Esophagus muscularis mucosa (tissue), 4 donors: ENCODE data around the gene DYDC2. TPM values are rescaled to one million over a fixed set of nuclear protein-coding genes. Genes with fewer than 3 reads are reported as not detected.

Source experiments
- DNase-seq: peaks from one replicate; pipeline ENCODE4 v3.0.0-alpha.2; 2017; ENCODE audit errors: extremely low spot score
- H3K27ac ChIP-seq, 4 donors: fragments of 200-600 bp; sonication (generic); replicated peaks in 1 of 4; 1 replicate in 3 of 4; 2 replicates in 1 of 4; pipeline ENCODE4 v1.5.1; 2016 to 2019; ENCODE audit warnings: mild to moderate bottlenecking in 1 of 4
- H3K27me3 ChIP-seq, 4 donors: fragments of 200-600 bp; sonication (generic); one replicate each; pipeline versions ENCODE4 v1.5.1 to v1.6.0; 2016 to 2019
- H3K36me3 ChIP-seq, 4 donors: fragments of 200-600 bp; sonication (generic); one replicate each; pipeline ENCODE4 v1.5.1; 2016 to 2019
- H3K4me1 ChIP-seq, 4 donors: fragments of 200-600 bp; sonication (generic); one replicate each; pipeline ENCODE4 v1.5.1; 2016 to 2019
- H3K4me3 ChIP-seq, 4 donors: fragments of 200-600 bp; sonication (generic); 1 replicate in 2 of 4; 2 replicates in 2 of 4; pipeline ENCODE4 v1.5.1; 2016 to 2019; ENCODE audit warnings: mild to moderate bottlenecking in 4 of 4, moderate library complexity in 1 of 4
- H3K9me3 ChIP-seq, 4 donors: fragments of 200-600 bp; sonication (generic); 1 replicate in 3 of 4; 2 replicates in 1 of 4; pipeline ENCODE4 v1.5.1; 2016 to 2019
- CTCF ChIP-seq, 3 experiments: fragments of 200-600 bp in 2 of 3; fragments of 450-650 bp in 1 of 3; sonication (generic) in 2 of 3; IDR thresholded peaks; one replicate each; pipeline ENCODE4 v1.5.1; 2017 to 2019; ENCODE audit warnings: antibody characterized with exemption in 3 of 3, mild to moderate bottlenecking in 2 of 3, moderate library complexity in 1 of 3
- EP300 ChIP-seq: sonication (generic); formaldehyde crosslinking; IDR thresholded peaks from one replicate; pipeline ENCODE4 v1.6.1; 2017; ENCODE audit warnings: antibody characterized with exemption
- POLR2A ChIP-seq: fragments of 450-650 bp; IDR thresholded peaks from one replicate; pipeline ENCODE4 v1.6.1; 2017; ENCODE audit warnings: antibody characterized with exemption, moderate library complexity, mild to moderate bottlenecking, low read depth
- POLR2AphosphoS5 ChIP-seq, 2 donors: sonication (generic); formaldehyde crosslinking; IDR thresholded peaks; one replicate each; pipeline ENCODE4 v1.6.1; 2017; ENCODE audit warnings: antibody characterized with exemption in 2 of 2
- WGBS: methylation state at CpG from one replicate; pipeline ENCODE4 v1.1.5; 2018; 5-methylcytosine and 5-hydroxymethylcytosine counted together
- intact Hi-C: fragments of 100-400 bp; cut with DNase I; formaldehyde crosslinking; loops from one replicate; pipeline ENCODE4 v1.15.1; 2023
- total RNA-seq, 4 donors: library from RNA; depleted of rRNA; stranded (reverse); fragments of >200 nt; gene quantifications; one replicate each; pipeline versions ENCODE4 v1.1.0 to v1.2.1, GENCODE V29; 2016

Gene DYDC2
- total RNA-seq, 4 donors from 2014 or later: not detected

- H3K27me3 ChIP-seq: peaks cover 0 to under 1% (median 0%) of the 10 kb centered on the region in 4 donors
- no peaks in the 10 kb centered on the region for H3K9me3 ChIP-seq
- no peaks in the 10 kb centered on the region for H3K36me3 ChIP-seq
- H3K4me3 ChIP-seq: no peak overlapping the region
- intact Hi-C loops: no loop called here
- no peak for TF ChIP-seq POLR2AphosphoS5 (IDR thresholded peaks at IDR 0.05)
- no peak for TF ChIP-seq CTCF (IDR thresholded peaks at IDR 0.05)
- no peak for TF ChIP-seq EP300
- no peak overlapping the region for H3K27ac ChIP-seq
- DNase-seq: no peak
- H3K4me1 ChIP-seq: no peaks in the 10 kb centered on the region
- WGBS: 72% methylated on average over 8 of the region's 8 CpGs
These were observed 43.7 kb downstream of the DYDC2 start for GRCh38 chr10:80400136-80400804.

- DNase-seq: no peak
- Histone ChIP-seq H3K36me3 (no peaks in the 10 kb centered on the region), H3K4me3 (no peak overlapping the region), H3K27me3 (peaks cover 0 to 16% (median 0%) of the 10 kb centered on the region in 4 donors), H3K27ac (no peak overlapping the region), H3K9me3 (no peaks in the 10 kb centered on the region), H3K4me1 (peaks cover 8 to 27% (median 26%) of the 10 kb centered on the region in 4 donors)
- intact Hi-C loops: no loop called here
- TF ChIP-seq EP300: no peak
- no peak for TF ChIP-seq CTCF (IDR thresholded peaks at IDR 0.05)
- TF ChIP-seq POLR2AphosphoS5 (IDR thresholded peaks at IDR 0.05): no peak
- no peak for TF ChIP-seq POLR2A
- WGBS: 91% methylated on average over 1 of the region's 1 CpG
These were observed 48.5 kb downstream of the DYDC2 start for GRCh38 chr10:80405035-80405434.

- intact Hi-C loops: no loop called here
- no peak for TF ChIP-seq POLR2A
- no peak for TF ChIP-seq POLR2AphosphoS5 (IDR thresholded peaks at IDR 0.05)
- TF ChIP-seq CTCF (IDR thresholded peaks at IDR 0.05): no peak
- no peak for TF ChIP-seq EP300
These were observed 49.0 kb downstream of the DYDC2 start for GRCh38 chr10:80405626-80406025.

GRCh38 chr10:80406204-80406603, 49.6 kb downstream of the DYDC2 start:
- TF ChIP-seq POLR2A (no peak), POLR2AphosphoS5 (IDR thresholded peaks at IDR 0.05) (no peak), CTCF (IDR thresholded peaks at IDR 0.05) (no peak), EP300 (no peak)
- H3K27me3 ChIP-seq: peaks cover 0 to 18% (median 0%) of the 10 kb centered on the region in 4 donors
- intact Hi-C loops: no loop called here
- WGBS: 68% methylated on average over 4 of the region's 4 CpGs
- H3K27ac ChIP-seq: no peak overlapping the region
- no peak for DNase-seq
- no peaks in the 10 kb centered on the region for H3K36me3 ChIP-seq
- no peaks in the 10 kb centered on the region for H3K9me3 ChIP-seq
- no peak overlapping the region for H3K4me3 ChIP-seq
- peaks cover 20 to 39% (median 35%) of the 10 kb centered on the region in 4 donors for H3K4me1 ChIP-seq

More at GRCh38 chr10:80405626-80406025, 49.0 kb downstream of the DYDC2 start:
- no peak for DNase-seq
- Histone ChIP-seq H3K27ac (no peak overlapping the region), H3K36me3 (no peaks in the 10 kb centered on the region), H3K27me3 (peaks cover 0 to 18% (median 0%) of the 10 kb centered on the region in 4 donors), H3K9me3 (no peaks in the 10 kb centered on the region), H3K4me3 (no peak overlapping the region), H3K4me1 (peaks cover 14 to 33% (median 29%) of the 10 kb centered on the region in 4 donors)
- 85% methylated on average over 4 of the region's 4 CpGs for WGBS

GRCh38 chr10:80407812-80408241, 51.2 kb downstream of the DYDC2 start:
- peaks cover 36 to 50% (median 48%) of the 10 kb centered on the region in 4 donors for H3K4me1 ChIP-seq
- TF ChIP-seq POLR2A: no peak
- peak in 1 of 3 experiments; percentile 0 for TF ChIP-seq CTCF (IDR thresholded peaks at IDR 0.05)
- WGBS: 18% methylated on average over 16 of the region's 16 CpGs

More at GRCh38 chr10:80407812-80408241, 51.2 kb downstream of the DYDC2 start:
- no peaks in the 10 kb centered on the region for H3K9me3 ChIP-seq
- no peaks in the 10 kb centered on the region for H3K36me3 ChIP-seq
- H3K27ac ChIP-seq: peak overlapping the region; percentile 72 to 80 (median 76)
- H3K4me3 ChIP-seq: peak overlapping the region; percentile 70 to 79 (median 73)
- no peak for DNase-seq
- peaks cover 0 to 18% (median 0%) of the 10 kb centered on the region in 4 donors for H3K27me3 ChIP-seq
- intact Hi-C loops: no loop called here
